ENCODE results near the gene HOXD9.
A peak's percentile ranks its signal among the peaks of the same experiment; 100 is the strongest.

HOXD9 gene

GRCh38 chr2:176099728-176100546 lies 22.6 kb upstream of the HOXD9 start, which contains the start of gene HOXD12:
TSS of gene HOXD12 (plus strand) at chr2:176099795. CDS start at chr2:176099802, 7 bp downstream.
- Mint-ChIP-seq H3K9me3 (no peaks in the 10 kb centered on the region), H3K4me1 (peaks cover 12% of the 10 kb centered on the region), H3K4me3 (no peak within 1 kb of the TSS), H3K36me3 (no peaks in the 10 kb centered on the region), H3K27me3 (peaks cover 27% of the 10 kb centered on the region), H3K27ac (no peak within 1 kb of the TSS)
- no peak for ATAC-seq (ENCODE audit: low read depth)
- DNase-seq (ENCODE audit: low spot score in 2 of 2), result no peak

GRCh38 chr2:176100547-176101140 lies 21.9 kb upstream of the HOXD9 start:
- DNase-seq (ENCODE audit: low spot score in 2 of 2), result no peak
- Mint-ChIP-seq H3K27me3 (peaks cover 30% of the 10 kb centered on the region), H3K9me3 (no peaks in the 10 kb centered on the region), H3K4me3 (no peak overlapping the region), H3K36me3 (no peaks in the 10 kb centered on the region), H3K4me1 (peaks cover 15% of the 10 kb centered on the region), H3K27ac (no peak overlapping the region)
- ATAC-seq (ENCODE audit: low read depth), result no peak

- no peak for DNase-seq (ENCODE audit: low spot score in 2 of 2)
- H3K27me3 Mint-ChIP-seq, result peaks cover 35% of the 10 kb centered on the region
- peaks cover 3% of the 10 kb centered on the region for H3K9me3 Mint-ChIP-seq
- no peak overlapping the region for H3K27ac Mint-ChIP-seq
- no peak overlapping the region for H3K4me3 Mint-ChIP-seq
- peaks cover 19% of the 10 kb centered on the region for H3K4me1 Mint-ChIP-seq
- peaks cover 3% of the 10 kb centered on the region for H3K36me3 Mint-ChIP-seq
- ATAC-seq (ENCODE audit: low read depth), result no peak
These were observed 21.2 kb upstream of the HOXD9 start for GRCh38 chr2:176101216-176101830.

GRCh38 chr2:176101842-176102241 lies 20.7 kb upstream of the HOXD9 start:
- H3K4me3 Mint-ChIP-seq, result no peak overlapping the region
- DNase-seq (ENCODE audit: low spot score in 2 of 2) (no peak), ATAC-seq (ENCODE audit: low read depth) (no peak)
- H3K27ac Mint-ChIP-seq, result no peak overlapping the region
- peaks cover 16% of the 10 kb centered on the region for H3K4me1 Mint-ChIP-seq
- H3K36me3 Mint-ChIP-seq, result peaks cover 4% of the 10 kb centered on the region
- peaks cover 4% of the 10 kb centered on the region for H3K9me3 Mint-ChIP-seq
- H3K27me3 Mint-ChIP-seq, result peaks cover 32% of the 10 kb centered on the region

- H3K9me3 Mint-ChIP-seq, result peaks cover 4% of the 10 kb centered on the region
- peaks cover 13% of the 10 kb centered on the region for H3K4me1 Mint-ChIP-seq
- H3K36me3 Mint-ChIP-seq, result peaks cover 4% of the 10 kb centered on the region
- ATAC-seq (ENCODE audit: low read depth) (no peak), DNase-seq (ENCODE audit: low spot score in 2 of 2) (no peak)
- H3K4me3 Mint-ChIP-seq, result no peak overlapping the region
- peaks cover 28% of the 10 kb centered on the region for H3K27me3 Mint-ChIP-seq
- no peak overlapping the region for H3K27ac Mint-ChIP-seq
These were observed 20.1 kb upstream of the HOXD9 start for GRCh38 chr2:176102309-176102866.

GRCh38 chr2:176103194-176103593 lies 19.3 kb upstream of the HOXD9 start:
- H3K4me3 Mint-ChIP-seq, result no peak overlapping the region
- peaks cover 4% of the 10 kb centered on the region for H3K36me3 Mint-ChIP-seq
- peaks cover 4% of the 10 kb centered on the region for H3K9me3 Mint-ChIP-seq
- no peak overlapping the region for H3K27ac Mint-ChIP-seq
- H3K4me1 Mint-ChIP-seq, result peaks cover 8% of the 10 kb centered on the region
- ATAC-seq (ENCODE audit: low read depth), result no peak
- peaks cover 23% of the 10 kb centered on the region for H3K27me3 Mint-ChIP-seq
- DNase-seq (ENCODE audit: low spot score in 2 of 2), result no peak

GRCh38 chr2:176103742-176104315 lies 18.7 kb upstream of the HOXD9 start:
- Mint-ChIP-seq H3K27me3 (peaks cover 25% of the 10 kb centered on the region), H3K4me1 (peaks cover 8% of the 10 kb centered on the region), H3K27ac (no peak overlapping the region), H3K36me3 (peaks cover 4% of the 10 kb centered on the region), H3K9me3 (peaks cover 4% of the 10 kb centered on the region), H3K4me3 (no peak overlapping the region)
- no peak for ATAC-seq (ENCODE audit: low read depth)
- no peak for DNase-seq (ENCODE audit: low spot score in 2 of 2)

GRCh38 chr2:176104316-176105077 lies 18.0 kb upstream of the HOXD9 start:
- peaks cover 8% of the 10 kb centered on the region for H3K4me1 Mint-ChIP-seq
- peaks cover 5% of the 10 kb centered on the region for H3K9me3 Mint-ChIP-seq
- H3K27ac Mint-ChIP-seq, result no peak overlapping the region
- no peak overlapping the region for H3K4me3 Mint-ChIP-seq
- no peak for DNase-seq (ENCODE audit: low spot score in 2 of 2)
- ATAC-seq (ENCODE audit: low read depth), result no peak
- H3K36me3 Mint-ChIP-seq, result peaks cover 4% of the 10 kb centered on the region
- peaks cover 26% of the 10 kb centered on the region for H3K27me3 Mint-ChIP-seq

GRCh38 chr2:176105078-176105729 lies 17.3 kb upstream of the HOXD9 start:
- Mint-ChIP-seq H3K9me3 (peaks cover 5% of the 10 kb centered on the region), H3K4me1 (peaks cover 8% of the 10 kb centered on the region), H3K36me3 (peaks cover 4% of the 10 kb centered on the region), H3K27me3 (peaks cover 29% of the 10 kb centered on the region), H3K27ac (no peak overlapping the region), H3K4me3 (no peak overlapping the region)
- ATAC-seq (ENCODE audit: low read depth) (no peak), DNase-seq (ENCODE audit: low spot score in 2 of 2) (no peak)

- ATAC-seq (ENCODE audit: low read depth) (no peak), DNase-seq (ENCODE audit: low spot score in 2 of 2) (no peak)
- Mint-ChIP-seq H3K36me3 (peaks cover 4% of the 10 kb centered on the region), H3K27me3 (peaks cover 29% of the 10 kb centered on the region), H3K9me3 (peaks cover 5% of the 10 kb centered on the region), H3K4me1 (peaks cover 8% of the 10 kb centered on the region), H3K4me3 (peak overlapping the region; percentile 14), H3K27ac (no peak overlapping the region)
These were observed 16.6 kb upstream of the HOXD9 start for GRCh38 chr2:176105730-176106580.

- Mint-ChIP-seq H3K4me3 (peak within 1 kb of the TSS; percentile 14), H3K27me3 (peaks cover 28% of the 10 kb centered on the region), H3K36me3 (peaks cover 4% of the 10 kb centered on the region), H3K9me3 (peaks cover 5% of the 10 kb centered on the region), H3K27ac (no peak within 1 kb of the TSS), H3K4me1 (peaks cover 11% of the 10 kb centered on the region)
- DNase-seq (ENCODE audit: low spot score in 2 of 2) (no peak), ATAC-seq (ENCODE audit: low read depth) (no peak)
These were observed 15.7 kb upstream of the HOXD9 start, which contains the start of gene HOXD11 for GRCh38 chr2:176106581-176107539. TSS of gene HOXD11 (plus strand) at chr2:176107280. CDS start at chr2:176107356, 76 bp downstream.

All from memory B cell (primary cell).